Right atrium auricular region (tissue), 2 donors: ENCODE results near the gene ATP11A. TPM values are rescaled to one million over a fixed set of nuclear protein-coding genes. Genes with fewer than 3 reads are reported as not detected.

ENCODE experiments used
- DNase-seq: peaks from one replicate; pipeline ENCODE4 v3.0.0-alpha.2; 2019; ENCODE audit warnings: low spot score
- H3K27ac ChIP-seq, 2 donors: fragments of 200-600 bp; sonication (generic); 1 replicate in 1 of 2; 2 replicates in 1 of 2; pipeline ENCODE4 v1.5.1; 2016 to 2019
- H3K27me3 ChIP-seq, 2 donors: fragments of 200-600 bp; sonication (generic); one replicate each; pipeline versions ENCODE4 v1.5.1 to v1.6.0; 2017 to 2019
- H3K36me3 ChIP-seq: fragments of 200-600 bp; sonication (generic); one replicate; pipeline ENCODE4 v1.5.1; 2016
- H3K4me1 ChIP-seq, 2 donors: fragments of 200-600 bp; sonication (generic); one replicate each; pipeline versions ENCODE4 v1.5.1 to v1.6.0; 2017 to 2019
- H3K4me3 ChIP-seq, 2 donors: fragments of 200-600 bp; sonication (generic); 1 replicate in 1 of 2; 2 replicates in 1 of 2; pipeline ENCODE4 v1.5.1; 2017 to 2019; ENCODE audit warnings: mild to moderate bottlenecking in 1 of 2, moderate library complexity in 1 of 2
- H3K9me3 ChIP-seq, 2 donors: fragments of 200-600 bp; sonication (generic); one replicate each; pipeline ENCODE4 v1.5.1; 2019
- total RNA-seq, 2 donors: library from RNA; depleted of rRNA; stranded (reverse); fragments of >200 nt; gene quantifications; one replicate each; pipeline ENCODE4 v1.1.0, GENCODE V29; 2016
- TF ChIP-seq, protein P1 (sequence below), 2 donors: fragments of 200-600 bp; sonication (generic); IDR thresholded peaks; one replicate each; pipeline ENCODE4 v1.5.1; 2019; ENCODE audit warnings: antibody characterized with exemption in 2 of 2

Gene ATP11A
- total RNA-seq, 2 donors from 2014 or later, result 31.8 to 48.6 TPM

DNA sequence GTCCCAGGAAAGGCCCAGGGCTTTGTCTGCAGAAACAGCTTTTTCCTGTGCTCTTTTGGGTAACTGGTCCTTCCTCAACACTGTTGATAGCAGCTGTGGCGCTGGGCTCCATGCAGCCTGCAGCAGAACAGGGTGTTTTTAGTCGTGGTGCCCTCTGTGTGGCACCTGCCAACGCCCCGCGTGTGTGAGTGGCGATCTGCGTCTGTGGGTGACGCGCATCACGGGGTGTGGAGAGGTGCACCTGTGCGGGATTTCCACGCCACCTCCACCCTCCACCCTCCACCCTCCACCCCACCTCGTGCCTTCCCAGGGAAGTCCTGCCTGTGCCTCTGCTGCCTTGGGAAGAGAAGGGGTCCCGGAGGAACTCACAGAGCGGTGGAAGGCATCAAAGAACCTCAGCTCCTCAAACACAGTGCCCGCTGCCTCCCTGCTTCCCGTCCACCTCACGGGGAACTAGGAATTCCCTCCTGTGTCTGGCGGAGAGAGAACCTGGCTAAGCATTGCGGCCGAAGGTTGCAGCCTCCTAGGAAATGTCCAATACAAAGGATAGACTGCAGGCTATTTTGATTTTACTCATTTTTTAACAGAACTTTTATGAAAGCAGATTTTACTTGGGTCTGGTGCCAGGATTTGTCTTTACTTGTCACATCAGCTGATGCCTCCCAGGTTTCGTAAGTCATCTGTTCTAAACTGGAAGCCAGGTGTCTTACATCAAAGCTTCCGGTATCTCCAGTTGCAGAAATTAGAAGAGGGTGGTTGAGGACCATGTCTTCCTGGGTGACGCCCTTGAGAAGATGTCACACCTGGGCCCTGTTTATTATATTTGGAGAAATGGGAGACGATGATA is 84.0 kb downstream of the ATP11A start:
- peaks cover 0 to 80% of the 10 kb centered on the region in 2 donors for H3K4me1 ChIP-seq
- no peaks in the 10 kb centered on the region for H3K9me3 ChIP-seq
- no peak overlapping the region for H3K27ac ChIP-seq
- TF ChIP-seq, protein P1, sequence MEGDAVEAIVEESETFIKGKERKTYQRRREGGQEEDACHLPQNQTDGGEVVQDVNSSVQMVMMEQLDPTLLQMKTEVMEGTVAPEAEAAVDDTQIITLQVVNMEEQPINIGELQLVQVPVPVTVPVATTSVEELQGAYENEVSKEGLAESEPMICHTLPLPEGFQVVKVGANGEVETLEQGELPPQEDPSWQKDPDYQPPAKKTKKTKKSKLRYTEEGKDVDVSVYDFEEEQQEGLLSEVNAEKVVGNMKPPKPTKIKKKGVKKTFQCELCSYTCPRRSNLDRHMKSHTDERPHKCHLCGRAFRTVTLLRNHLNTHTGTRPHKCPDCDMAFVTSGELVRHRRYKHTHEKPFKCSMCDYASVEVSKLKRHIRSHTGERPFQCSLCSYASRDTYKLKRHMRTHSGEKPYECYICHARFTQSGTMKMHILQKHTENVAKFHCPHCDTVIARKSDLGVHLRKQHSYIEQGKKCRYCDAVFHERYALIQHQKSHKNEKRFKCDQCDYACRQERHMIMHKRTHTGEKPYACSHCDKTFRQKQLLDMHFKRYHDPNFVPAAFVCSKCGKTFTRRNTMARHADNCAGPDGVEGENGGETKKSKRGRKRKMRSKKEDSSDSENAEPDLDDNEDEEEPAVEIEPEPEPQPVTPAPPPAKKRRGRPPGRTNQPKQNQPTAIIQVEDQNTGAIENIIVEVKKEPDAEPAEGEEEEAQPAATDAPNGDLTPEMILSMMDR (IDR thresholded peaks at IDR 0.05), result no peak
- H3K4me3 ChIP-seq, result no peak overlapping the region
- no peak for DNase-seq
- H3K36me3 ChIP-seq, result no peaks in the 10 kb centered on the region
- H3K27me3 ChIP-seq, result no peaks in the 10 kb centered on the region

DNA sequence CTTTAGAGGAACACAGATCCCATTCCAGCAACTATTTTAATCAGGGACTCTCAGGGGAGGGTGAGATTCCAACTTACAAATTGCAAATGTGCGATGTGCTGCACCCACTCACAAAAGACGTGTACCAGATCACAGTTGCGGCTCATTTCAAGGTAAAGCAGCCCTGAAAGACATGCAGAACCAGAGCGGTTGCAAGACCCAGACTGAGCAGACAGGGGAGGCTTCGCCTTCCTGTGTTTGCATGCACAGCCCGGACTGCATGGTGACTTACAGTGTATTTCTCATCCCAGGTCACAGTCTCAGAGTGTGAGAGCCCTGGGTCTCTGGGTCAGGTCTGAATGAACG is 84.6 kb downstream of the ATP11A start:
- Histone ChIP-seq H3K4me3 (no peak overlapping the region), H3K4me1 (peaks cover 0 to 74% of the 10 kb centered on the region in 2 donors)

DNA sequence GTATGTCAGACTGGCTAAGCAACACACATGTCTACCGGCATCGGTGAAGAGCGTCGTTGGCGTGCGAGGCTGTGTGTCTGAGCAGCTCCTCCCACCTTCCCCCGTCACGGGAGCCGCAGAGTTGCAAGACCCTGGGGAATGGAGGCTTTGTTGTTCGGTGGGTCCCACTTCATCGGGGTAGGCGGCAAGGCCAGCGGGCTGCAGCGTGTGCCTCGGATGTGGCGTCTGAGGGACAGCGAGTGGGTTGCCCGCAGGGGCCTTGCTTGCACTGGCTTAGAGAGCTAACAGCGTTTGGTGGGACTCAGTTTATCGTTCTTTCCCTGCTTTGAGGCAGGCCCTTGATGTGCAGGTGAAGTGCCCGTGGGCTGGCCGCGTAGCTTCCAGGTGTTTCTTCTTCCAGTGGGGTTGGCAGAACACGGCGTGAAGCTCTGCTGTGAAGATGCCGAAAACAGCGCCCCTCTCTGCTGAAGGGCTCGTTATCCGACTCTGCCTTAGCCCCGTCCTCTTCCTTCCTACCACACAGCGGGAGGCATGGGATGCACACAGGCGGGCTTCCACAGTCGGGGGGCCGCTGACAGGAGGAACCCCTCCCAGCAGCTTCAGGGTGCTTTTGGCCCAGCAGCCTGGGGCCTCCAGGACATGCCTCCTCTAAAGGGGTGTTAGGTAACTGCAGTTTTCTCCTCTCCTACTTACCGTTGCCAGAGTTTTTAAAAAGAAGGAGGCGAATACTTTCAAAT is 85.2 kb downstream of the ATP11A start:
- H3K27me3 ChIP-seq, result no peaks in the 10 kb centered on the region
- H3K27ac ChIP-seq, result no peak overlapping the region
- no peaks in the 10 kb centered on the region for H3K36me3 ChIP-seq
- no peaks in the 10 kb centered on the region for H3K9me3 ChIP-seq
- TF ChIP-seq, protein P1 (IDR thresholded peaks at IDR 0.05), result no peak
- H3K4me3 ChIP-seq, result no peak overlapping the region
- peaks cover 0 to 68% of the 10 kb centered on the region in 2 donors for H3K4me1 ChIP-seq
- DNase-seq, result no peak

More for the DNA sequence above, 84.6 kb downstream of the ATP11A start:
- Histone ChIP-seq H3K36me3 (no peaks in the 10 kb centered on the region), H3K9me3 (no peaks in the 10 kb centered on the region), H3K27ac (no peak overlapping the region), H3K27me3 (no peaks in the 10 kb centered on the region)
- DNase-seq, result no peak
- TF ChIP-seq, protein P1 (IDR thresholded peaks at IDR 0.05), result no peak

DNA sequence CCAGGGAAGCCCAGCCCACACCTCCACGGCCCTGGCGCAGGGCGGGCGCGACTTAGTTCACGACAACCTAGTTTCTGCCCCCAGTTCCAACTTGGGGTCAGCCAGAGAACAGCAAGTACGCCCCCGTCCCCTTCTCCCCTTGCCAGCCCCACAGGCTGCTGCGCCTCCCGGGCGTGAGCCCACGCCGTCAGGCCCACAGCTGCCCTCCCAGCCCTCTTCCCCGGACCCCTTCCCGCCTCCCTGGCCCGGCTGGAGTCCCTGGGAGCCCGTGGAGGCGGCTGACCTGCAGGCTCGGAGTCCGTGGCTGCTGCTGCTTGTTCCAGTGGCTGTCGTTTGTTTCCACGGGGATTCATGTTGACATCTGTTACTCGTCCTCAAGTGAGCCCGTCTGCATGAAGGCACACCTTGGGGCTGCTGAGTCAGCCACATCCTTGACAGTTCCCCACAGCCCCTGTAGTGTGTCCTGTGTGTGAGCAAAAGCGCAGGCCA is 86.0 kb downstream of the ATP11A start:
- DNase-seq, result no peak
- Histone ChIP-seq H3K4me1 (peaks cover 0 to 63% of the 10 kb centered on the region in 2 donors), H3K4me3 (no peak overlapping the region), H3K27me3 (no peaks in the 10 kb centered on the region), H3K9me3 (no peaks in the 10 kb centered on the region), H3K27ac (no peak overlapping the region), H3K36me3 (no peaks in the 10 kb centered on the region)
- TF ChIP-seq, protein P1 (IDR thresholded peaks at IDR 0.05), result no peak

DNA sequence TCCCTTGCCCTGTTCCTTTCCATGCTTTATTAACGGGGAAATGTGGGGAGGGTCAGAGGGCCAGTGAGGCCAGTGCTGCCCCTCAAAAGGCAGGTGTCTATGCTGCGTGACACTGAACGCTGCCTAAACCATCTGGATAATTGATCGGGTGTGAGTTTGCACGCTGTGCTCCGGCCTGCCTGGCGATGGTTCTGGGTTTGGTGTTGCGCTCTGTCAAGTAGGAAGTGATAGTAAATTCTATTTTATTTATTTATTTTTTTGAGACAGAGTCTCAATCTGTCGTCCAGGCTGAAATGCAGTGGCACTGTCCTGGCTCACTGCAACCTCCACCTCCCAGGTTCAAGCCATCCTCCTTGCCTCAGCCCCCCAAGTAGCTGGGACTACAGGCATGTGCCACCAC is 86.5 kb downstream of the ATP11A start:
- no peaks in the 10 kb centered on the region for H3K36me3 ChIP-seq
- H3K9me3 ChIP-seq, result no peaks in the 10 kb centered on the region
- TF ChIP-seq, protein P1 (IDR thresholded peaks at IDR 0.05), result no peak
- H3K4me3 ChIP-seq, result no peak overlapping the region
- no peaks in the 10 kb centered on the region for H3K27me3 ChIP-seq
- DNase-seq, result no peak
- H3K27ac ChIP-seq, result no peak overlapping the region
- H3K4me1 ChIP-seq, result peaks cover 0 to 60% of the 10 kb centered on the region in 2 donors
